Cardiac muscle cell (in vitro differentiated cells and primary cell): Measurements from ENCODE around the gene CSNK1E. TPM values are rescaled to one million over a fixed set of nuclear protein-coding genes. Genes with fewer than 3 reads are reported as not detected.

Experiments
- DNase-seq, 2 donors: peaks; one replicate each; pipeline versions ENCODE4 v3.0.0 to v3.0.0-alpha.2; 2010 to 2017; ENCODE audit warnings: low read depth in 1 of 2, low spot score in 1 of 2
- H3K27ac ChIP-seq: fragments of 200-600 bp; sonication (generic); 2 replicates; pipeline ENCODE4 v1.5.1; 2016
- H3K27me3 ChIP-seq: fragments of 200-600 bp; sonication (generic); 2 replicates; pipeline ENCODE4 v1.6.0; 2016; ENCODE audit warnings: control low read depth
- H3K36me3 ChIP-seq: fragments of 200-600 bp; sonication (generic); 2 replicates; pipeline ENCODE4 v1.5.1; 2016; ENCODE audit warnings: control low read depth
- H3K4me1 ChIP-seq: fragments of 200-600 bp; sonication (generic); 2 replicates; pipeline ENCODE4 v1.8.1; 2017; ENCODE audit warnings: low read depth, mild to moderate bottlenecking, mixed run types
- H3K4me3 ChIP-seq: fragments of 200-600 bp; sonication (generic); 2 replicates; pipeline ENCODE4 v1.5.1; 2016; ENCODE audit warnings: mild to moderate bottlenecking
- H3K9me3 ChIP-seq: fragments of 200-600 bp; sonication (generic); 2 replicates; pipeline ENCODE4 v1.5.1; 2017; ENCODE audit warnings: low read depth, mild to moderate bottlenecking, control low read depth
- polyA plus RNA-seq: library from polyadenylated mRNA; unstranded; fragments of >200 nt; fragmentation: Nextera tagmentation; extraction: Ambion mirVana; gene quantifications from 2 replicates; pipeline ENCODE4 v1.2.1, GENCODE V29; 2016
- total RNA-seq: library from RNA; depleted of rRNA; stranded (reverse); fragments of >200 nt; gene quantifications from 2 replicates; pipeline ENCODE4 v1.2.3, GENCODE V29; 2016
- TF ChIP-seq, protein P1 (sequence below): IDR thresholded peaks from 2 replicates; pipeline ENCODE4 v1.5.1; 2012; ENCODE audit warnings: low read depth, mild to moderate bottlenecking, low read length

The CSNK1E gene
- total and polyA plus RNA-seq, 2 experiments from 2014 or later: 179 to 262 TPM

DNA sequence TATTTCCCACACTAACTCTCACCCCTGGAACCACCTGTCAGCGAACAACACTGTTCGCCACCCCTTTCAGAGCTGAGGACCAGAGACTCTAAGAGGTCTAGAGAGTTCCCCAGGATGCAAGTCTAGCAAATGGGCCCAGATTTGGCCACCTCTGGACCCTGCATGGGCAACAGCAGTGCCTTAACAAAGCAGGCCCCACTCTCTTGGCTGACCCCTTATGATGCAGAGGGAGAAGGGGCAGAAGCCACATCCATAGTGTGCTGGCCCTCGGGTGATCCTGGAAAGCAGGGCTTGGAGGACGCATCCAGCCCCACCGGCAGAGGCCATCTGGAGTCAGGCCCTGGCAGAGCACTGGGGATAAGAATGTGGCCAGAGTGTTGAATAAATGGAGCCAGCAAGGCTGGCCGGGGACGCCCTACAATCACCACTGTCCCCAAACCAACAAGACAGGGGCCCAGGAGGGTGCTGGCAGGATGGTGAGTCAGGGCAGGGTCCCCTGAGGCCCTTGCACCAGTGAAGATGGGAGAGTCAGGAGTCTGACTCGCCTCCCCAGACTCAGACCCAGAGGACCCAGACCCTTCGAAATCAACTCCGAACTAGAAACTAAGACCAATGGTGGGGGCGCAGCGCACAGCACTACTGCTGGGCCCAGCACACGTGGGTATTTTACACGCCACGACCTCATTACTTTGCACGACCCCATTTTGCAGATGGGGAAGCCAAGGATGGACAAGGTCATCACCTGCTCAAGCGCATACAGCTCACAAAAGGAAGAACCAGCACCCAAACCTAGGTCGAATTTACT, 6.5 kb downstream of the CSNK1E start:
- Histone ChIP-seq H3K4me3 (no peak overlapping the region), H3K9me3 (no peaks in the 10 kb centered on the region), H3K27ac (peak overlapping the region; percentile 25), H3K27me3 (no peaks in the 10 kb centered on the region), H3K36me3 (peaks cover 7% of the 10 kb centered on the region), H3K4me1 (peaks cover 25% of the 10 kb centered on the region)
- TF ChIP-seq, protein P1, sequence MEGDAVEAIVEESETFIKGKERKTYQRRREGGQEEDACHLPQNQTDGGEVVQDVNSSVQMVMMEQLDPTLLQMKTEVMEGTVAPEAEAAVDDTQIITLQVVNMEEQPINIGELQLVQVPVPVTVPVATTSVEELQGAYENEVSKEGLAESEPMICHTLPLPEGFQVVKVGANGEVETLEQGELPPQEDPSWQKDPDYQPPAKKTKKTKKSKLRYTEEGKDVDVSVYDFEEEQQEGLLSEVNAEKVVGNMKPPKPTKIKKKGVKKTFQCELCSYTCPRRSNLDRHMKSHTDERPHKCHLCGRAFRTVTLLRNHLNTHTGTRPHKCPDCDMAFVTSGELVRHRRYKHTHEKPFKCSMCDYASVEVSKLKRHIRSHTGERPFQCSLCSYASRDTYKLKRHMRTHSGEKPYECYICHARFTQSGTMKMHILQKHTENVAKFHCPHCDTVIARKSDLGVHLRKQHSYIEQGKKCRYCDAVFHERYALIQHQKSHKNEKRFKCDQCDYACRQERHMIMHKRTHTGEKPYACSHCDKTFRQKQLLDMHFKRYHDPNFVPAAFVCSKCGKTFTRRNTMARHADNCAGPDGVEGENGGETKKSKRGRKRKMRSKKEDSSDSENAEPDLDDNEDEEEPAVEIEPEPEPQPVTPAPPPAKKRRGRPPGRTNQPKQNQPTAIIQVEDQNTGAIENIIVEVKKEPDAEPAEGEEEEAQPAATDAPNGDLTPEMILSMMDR: no peak
- DNase-seq: peak in 1 of 2 donors; percentile 15

DNA sequence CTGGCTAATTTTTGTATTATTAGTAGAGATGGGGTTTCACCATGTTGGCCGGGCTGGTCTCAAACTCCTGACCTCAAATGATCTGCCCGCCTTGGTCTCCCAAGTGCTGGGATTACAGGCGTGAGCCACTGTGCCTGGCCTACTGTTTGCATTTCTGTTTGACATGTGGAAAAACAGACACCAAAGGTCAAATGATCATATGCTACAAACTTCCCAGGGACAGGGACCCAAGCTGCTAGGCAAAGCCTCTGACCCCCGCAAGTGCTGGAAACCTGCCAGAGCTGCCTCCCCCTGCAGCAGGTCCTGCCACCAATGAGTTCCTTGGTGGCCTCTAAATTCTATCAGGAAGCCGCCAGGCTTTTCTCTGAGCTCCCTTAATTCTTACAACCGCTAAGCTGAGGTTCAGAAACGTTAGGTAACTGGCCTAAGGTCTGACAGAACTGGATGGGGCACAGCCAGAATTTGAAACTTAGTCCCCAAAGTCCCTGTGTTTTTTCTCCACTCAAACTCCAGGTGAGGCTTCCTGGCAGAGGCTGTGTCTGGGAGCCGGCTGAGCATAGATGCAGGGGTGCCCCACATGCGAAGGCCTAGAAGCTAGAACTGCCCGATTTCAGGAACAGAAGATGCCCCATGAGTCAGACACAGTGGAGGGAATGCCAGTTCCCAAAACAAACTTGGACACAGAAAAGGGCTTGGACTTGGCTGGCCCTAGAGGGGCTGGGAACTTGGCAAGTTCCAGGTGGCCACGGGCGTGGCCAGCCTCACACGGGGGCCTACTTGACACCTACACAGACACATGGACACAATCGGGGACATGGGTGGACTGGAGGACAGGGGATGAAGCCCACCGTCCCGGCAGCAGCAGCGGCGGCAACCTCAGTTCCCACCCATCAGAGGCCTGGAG, 7.4 kb downstream of the CSNK1E start:
- Histone ChIP-seq H3K27me3 (no peaks in the 10 kb centered on the region), H3K4me1 (peaks cover 18% of the 10 kb centered on the region), H3K4me3 (no peak overlapping the region), H3K36me3 (peaks cover 7% of the 10 kb centered on the region), H3K9me3 (no peaks in the 10 kb centered on the region), H3K27ac (peak overlapping the region; percentile 25)
- TF ChIP-seq, protein P1: no peak
- no peak for DNase-seq

DNA sequence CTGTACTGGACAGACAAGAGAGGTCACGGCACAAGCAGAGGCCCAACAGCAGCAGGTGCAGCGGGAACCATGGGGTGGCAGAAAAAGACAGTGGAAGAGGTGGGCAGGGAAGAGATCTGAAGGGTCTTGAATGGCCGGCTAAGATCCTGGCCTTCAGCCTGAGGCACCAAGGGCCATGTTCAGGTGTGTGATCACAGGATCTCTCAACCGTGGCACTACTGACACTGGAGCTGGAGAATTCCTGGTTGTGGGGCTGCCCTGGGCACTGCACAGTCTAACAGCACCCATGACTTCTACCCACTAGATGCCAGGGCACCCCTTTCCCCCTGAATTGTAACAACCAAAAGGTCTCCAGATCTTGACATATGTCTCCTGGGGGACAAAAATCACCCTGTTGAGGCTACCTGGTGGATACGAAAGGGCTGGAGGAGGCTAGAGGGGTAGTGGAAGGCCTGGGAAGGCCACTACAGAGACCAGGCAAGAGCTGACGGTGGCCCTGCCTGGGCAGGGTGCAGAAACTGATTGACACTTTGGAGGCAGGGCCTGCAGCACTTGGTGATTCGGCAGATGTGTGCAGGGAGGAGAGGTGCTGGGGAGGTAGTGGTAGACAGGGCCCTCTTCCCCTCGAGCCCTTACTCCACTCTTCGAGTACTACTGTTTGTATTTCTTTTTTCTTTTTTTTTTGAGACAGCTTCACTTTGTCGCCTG, 8.3 kb downstream of the CSNK1E start:
- Histone ChIP-seq H3K4me3 (no peak overlapping the region), H3K4me1 (peaks cover 12% of the 10 kb centered on the region), H3K27ac (peak overlapping the region; percentile 6), H3K27me3 (no peaks in the 10 kb centered on the region), H3K9me3 (no peaks in the 10 kb centered on the region), H3K36me3 (peaks cover 13% of the 10 kb centered on the region)
- DNase-seq: no peak
- TF ChIP-seq, protein P1: no peak

DNA sequence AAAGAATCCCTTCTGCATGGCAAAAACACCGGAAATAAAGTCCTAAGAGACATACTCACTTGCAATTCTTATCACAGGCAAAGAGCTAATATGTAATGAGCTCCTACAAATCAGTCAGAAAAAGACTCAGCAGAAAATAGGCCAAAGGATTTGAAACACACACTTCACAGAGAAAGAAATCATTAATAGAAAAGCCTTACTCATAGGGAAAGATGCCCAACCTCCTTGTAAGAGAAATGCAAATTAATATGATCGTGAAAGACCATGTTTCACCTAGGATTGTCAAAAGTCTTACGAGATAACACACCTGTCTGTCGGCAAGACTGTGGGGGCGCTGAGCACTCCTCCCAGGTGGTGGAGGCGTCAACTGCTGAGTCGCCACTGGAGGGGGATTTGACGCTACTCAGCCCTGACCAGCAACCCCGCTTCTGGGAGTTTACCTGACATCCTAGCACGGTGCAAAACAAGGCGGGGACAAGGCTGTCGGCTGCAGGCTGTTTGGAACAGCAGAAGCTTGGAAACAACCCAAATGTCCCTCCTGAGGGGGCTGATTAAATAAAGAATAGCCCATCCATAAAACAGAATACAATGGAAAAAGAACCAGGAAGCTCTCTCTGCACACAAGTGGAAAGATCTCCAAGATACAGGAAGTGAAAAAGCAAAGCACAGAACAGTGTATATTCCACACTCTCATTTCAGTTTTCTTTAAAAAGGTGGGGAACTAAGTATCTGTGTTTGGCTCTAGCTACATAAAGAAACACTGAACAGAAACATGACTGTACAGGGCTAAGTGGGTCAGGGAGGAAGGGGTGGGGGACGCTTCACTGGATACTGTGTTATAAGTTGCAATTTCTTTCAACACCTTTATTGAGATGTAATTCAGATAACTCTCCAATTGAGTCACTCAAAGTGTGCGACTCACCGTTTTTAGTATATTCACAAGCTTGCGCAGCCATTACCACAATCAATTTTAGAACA, 11.5 kb downstream of the CSNK1E start:
- H3K27me3 ChIP-seq: no peaks in the 10 kb centered on the region
- no peak overlapping the region for H3K4me3 ChIP-seq
- H3K27ac ChIP-seq: peak overlapping the region; percentile 56
- TF ChIP-seq, protein P1: no peak
- H3K36me3 ChIP-seq: peaks cover 30% of the 10 kb centered on the region
- no peaks in the 10 kb centered on the region for H3K9me3 ChIP-seq
- DNase-seq: peak in 1 of 2 donors; percentile 68
- H3K4me1 ChIP-seq: peaks cover 8% of the 10 kb centered on the region
